ENCODE data around the gene FKBP5.

GRCh38 chr6:35678814-35679213 is 9.9 kb downstream of the FKBP5 start:
- TF ChIP-seq REST (IDR thresholded peaks at IDR 0.05; ENCODE audit: borderline replicate concordance) (no peak), EP300 (conservative IDR thresholded peaks at IDR 0.05; ENCODE audit: poor library complexity, severe bottlenecking) (no peak), CTCF (IDR thresholded peaks at IDR 0.05; ENCODE audit: poor library complexity, severe bottlenecking) (no peak), EZH2 (IDR thresholded peaks at IDR 0.05; ENCODE audit: borderline replicate concordance, insufficient read depth, low read length, poor library complexity, severe bottlenecking) (no peak)

Data from neural cell (in vitro differentiated cells).